HepG2 (cell line): Measurements from ENCODE around the gene LRRTM3. TPM values are rescaled to one million over a fixed set of nuclear protein-coding genes. Genes with fewer than 3 reads are reported as not detected.

Source experiments
- ATAC-seq: fragments of 200-7000 bp; cut with Tn5 transposase; 3 replicates; pipeline ENCODE4 v1.9.1; 2020; ENCODE audit warnings: mild to moderate bottlenecking, moderate library complexity
- BruUV-seq: library from RNA; stranded (reverse); fragments of 400-500 nt; replicated peaks from 2 replicates; lab custom pipeline; 2021; lab: Mats Ljungman, UMichigan
- CTCF ChIA-PET: fragments of 300-600 bp; formaldehyde crosslinking; extraction: SDS; loops from one replicate; lab custom pipeline; 2021; ENCODE audit warnings: low total read pairs, inconsistent platforms, low intra/inter-chr PET ratio; lab: Yijun Ruan, JAX
- POLR2A ChIA-PET: fragments of 350-600 bp; sonication (Branson Sonifier 250); formaldehyde crosslinking; loops from one replicate; lab custom pipeline; 2020; ENCODE audit warnings: antibody characterized with exemption, inconsistent platforms; lab: Yijun Ruan, JAX
- DNase-seq: peaks from one replicate; pipeline ENCODE4 v3.0.0-alpha.2; 2015; ENCODE audit warnings: low spot score
- FAIRE-seq: peaks from 3 replicates; lab custom pipeline; 2011; peaks lifted over from hg19 to GRCh38; lab: Jason Lieb, UNC
- H2AFZ ChIP-seq: one replicate; pipeline ENCODE4 v1.6.1; 2011; ENCODE audit warnings: low read length, inconsistent platforms
- H3K27ac ChIP-seq: fragments of 300-600 bp; 3 replicates; pipeline ENCODE4 v1.8.0; 2011; ENCODE audit warnings: mixed run types, mild to moderate bottlenecking, mixed read lengths, low read length, inconsistent platforms; ENCODE audit not compliant: insufficient read depth; ENCODE audit errors: extremely low read length
- H3K27me3 ChIP-seq, 2 experiments: fragments of 200-600 bp in 1 of 2; 2 replicates in 1 of 2; 3 replicates in 1 of 2; pipeline versions ENCODE4 v1.6.0 to v1.8.0; 2011; ENCODE audit warnings: low read length in 2 of 2, mild to moderate bottlenecking in 2 of 2, moderate library complexity in 2 of 2, inconsistent platforms in 1 of 2; ENCODE audit not compliant: insufficient read depth in 2 of 2, control insufficient read depth in 1 of 2
- H3K36me3 ChIP-seq, 2 experiments: fragments of 200-600 bp in 1 of 2; replicated peaks in 1 of 2; 2 replicates in 1 of 2; 3 replicates in 1 of 2; pipeline versions ENCODE4 v1.5.1 to v1.8.0; 2011; ENCODE audit warnings: low read length in 2 of 2, inconsistent platforms in 1 of 2; ENCODE audit not compliant: insufficient read depth in 2 of 2, control insufficient read depth in 1 of 2
- H3K4me1 ChIP-seq: 2 replicates; pipeline ENCODE4 v1.5.1; 2012; ENCODE audit warnings: low read length, inconsistent platforms; ENCODE audit not compliant: insufficient read depth
- H3K4me2 ChIP-seq: 2 replicates; pipeline ENCODE4 v1.6.0; 2011; ENCODE audit warnings: low read depth, low read length, inconsistent platforms
- H3K4me3 ChIP-seq, 3 experiments: fragments of 200-600 bp in 1 of 3; sonication (generic), shearing (Covaris generic) in 1 of 3; replicated peaks in 1 of 3; 2 replicates each; pipeline ENCODE4 v1.5.1; 2011 to 2016; ENCODE audit warnings: low read length in 3 of 3, inconsistent platforms in 2 of 3, low read depth in 2 of 3, mild to moderate bottlenecking in 2 of 3, control low read depth in 1 of 3, mixed read lengths in 1 of 3; ENCODE audit not compliant: insufficient read depth in 1 of 3
- H3K79me2 ChIP-seq: one replicate; pipeline ENCODE4 v1.6.1; 2011; ENCODE audit warnings: low read length, inconsistent platforms; ENCODE audit not compliant: insufficient read depth
- H3K9ac ChIP-seq: 2 replicates; pipeline ENCODE4 v1.6.0; 2011; ENCODE audit warnings: mild to moderate bottlenecking, low read depth, low read length, inconsistent platforms; ENCODE audit not compliant: insufficient read depth
- H3K9me3 ChIP-seq: 2 replicates; pipeline ENCODE4 v1.5.1; 2012; ENCODE audit warnings: mild to moderate bottlenecking, low read length
- H4K20me1 ChIP-seq: 2 replicates; pipeline ENCODE4 v1.6.0; 2011; ENCODE audit warnings: inconsistent platforms, mild to moderate bottlenecking, low read length, moderate library complexity; ENCODE audit not compliant: insufficient read depth
- CBX5 ChIP-seq: sonication (generic); formaldehyde crosslinking; IDR thresholded peaks from 2 replicates; pipeline ENCODE4 v1.4.0; 2020; ENCODE audit warnings: missing genetic modification reagents, borderline replicate concordance
- FOXP1 ChIP-seq, 2 experiments: fragments of 450-650 bp in 1 of 2; IDR thresholded peaks; 2 replicates each; pipeline ENCODE4 v1.6.1; 2017 to 2018; ENCODE audit warnings: antibody characterized with exemption in 1 of 2
- KAT8 ChIP-seq: IDR thresholded peaks from 2 replicates; pipeline ENCODE4 v1.6.1; 2016; ENCODE audit warnings: missing genetic modification reagents, missing compliant biosample characterization
- MTF2 ChIP-seq: sonication (generic); formaldehyde crosslinking; IDR thresholded peaks from 2 replicates; pipeline ENCODE4 v1.5.0; 2020; ENCODE audit warnings: missing genetic modification reagents, borderline replicate concordance
- NR1H2 ChIP-seq: sonication (generic); formaldehyde crosslinking; IDR thresholded peaks from 2 replicates; pipeline ENCODE4 v1.8.1; 2022; ENCODE audit warnings: low read depth, missing genetic modification reagents, borderline replicate concordance
- PAF1 ChIP-seq: IDR thresholded peaks from 2 replicates; pipeline ENCODE4 v1.6.1; 2016; ENCODE audit warnings: missing genetic modification reagents, missing compliant biosample characterization
- SMC3 ChIP-seq: IDR thresholded peaks from 2 replicates; pipeline ENCODE4 v1.6.1; 2011; ENCODE audit warnings: low read length, improper control_type of control experiment
- SOX13 ChIP-seq, 3 experiments: fragments of 450-650 bp in 1 of 3; sonication (generic) in 1 of 3; formaldehyde crosslinking in 1 of 3; IDR thresholded peaks in 2 of 3; conservative IDR thresholded peaks in 1 of 3; 2 replicates each; pipeline versions ENCODE4 v1.5.0 to v1.6.1; 2016 to 2020; ENCODE audit warnings: antibody characterized with exemption in 1 of 3, mild to moderate bottlenecking in 1 of 3, missing compliant biosample characterization in 1 of 3, missing genetic modification reagents in 1 of 3, moderate library complexity in 1 of 3
- ZBTB25 ChIP-seq: IDR thresholded peaks from 2 replicates; pipeline ENCODE4 v1.6.1; 2018; ENCODE audit warnings: missing genetic modification reagents
- ZBTB44 ChIP-seq: sonication (generic); formaldehyde crosslinking; IDR thresholded peaks from 2 replicates; pipeline ENCODE4 v1.4.0; 2020; ENCODE audit warnings: missing genetic modification reagents
- ZNF143 ChIP-seq: sonication (generic); formaldehyde crosslinking; IDR thresholded peaks from 2 replicates; pipeline ENCODE4 v1.4.0; 2020; ENCODE audit warnings: missing genetic modification reagents
- ZNF264 ChIP-seq: sonication (generic); formaldehyde crosslinking; IDR thresholded peaks from 2 replicates; pipeline ENCODE4 v1.4.0; 2020; ENCODE audit warnings: missing genetic modification reagents
- ZNF3 ChIP-seq: IDR thresholded peaks from 2 replicates; pipeline ENCODE4 v1.7.0; 2017; ENCODE audit warnings: inconsistent platforms
- ZNF383 ChIP-seq: sonication (generic); formaldehyde crosslinking; IDR thresholded peaks from 2 replicates; pipeline ENCODE4 v1.4.0; 2020; ENCODE audit warnings: missing genetic modification reagents, mild to moderate bottlenecking, borderline replicate concordance
- ZNF660 ChIP-seq: sonication (generic); formaldehyde crosslinking; IDR thresholded peaks from 2 replicates; pipeline ENCODE4 v1.5.1; 2020; ENCODE audit warnings: mild to moderate bottlenecking, low read depth, missing genetic modification reagents, borderline replicate concordance
- ZNF691 ChIP-seq: sonication (generic); formaldehyde crosslinking; IDR thresholded peaks from 2 replicates; pipeline ENCODE4 v1.4.0; 2020; ENCODE audit warnings: missing genetic modification reagents, low read depth, mild to moderate bottlenecking, borderline replicate concordance
- ZNF710 ChIP-seq: sonication (generic); formaldehyde crosslinking; IDR thresholded peaks from 2 replicates; pipeline ENCODE4 v1.5.0; 2020; ENCODE audit warnings: mild to moderate bottlenecking, missing genetic modification reagents, borderline replicate concordance
- WGBS: methylation state at CpG from one replicate; pipeline ENCODE4 v1.1.6; 2017; ENCODE audit warnings: low lambda C conversion rate; 5-methylcytosine and 5-hydroxymethylcytosine counted together
- in situ Hi-C: cut with HindIII; loops from 2 replicates; pipeline ENCODE4 v1.10.0; 2017; ENCODE audit warnings: low pct_unique_long_range_greater_than_20kb; ENCODE audit not compliant: extremely low pct_ligation_motif_present
- intact Hi-C: fragments of 100-400 bp; cut with micrococcal nuclease; formaldehyde crosslinking; loops from one replicate; pipeline ENCODE4 v1.10.0; 2022; ENCODE audit not compliant: unreplicated experiment
- polyA plus RNA-seq, 8 experiments: library from polyadenylated mRNA; depleted of rRNA in 3 of 8; stranded (reverse) in 7 of 8; unstranded in 1 of 8; fragments of >200 nt; fragmentation: Illumina TruSeq in 4 of 8; extraction: Trizol in 4 of 8; gene quantifications; 2 replicates each; pipeline versions ENCODE4 v1.2.1 to v1.2.3, GENCODE V29; 2011 to 2016; ENCODE audit warnings: low read depth in 4 of 8, missing spikeins in 1 of 8, mixed read lengths in 1 of 8; ENCODE audit not compliant: insufficient read depth in 1 of 8
- total RNA-seq, 5 experiments: library from RNA; depleted of rRNA; stranded (reverse); fragments of >200 nt; fragmentation: Illumina TruSeq; extraction: Trizol; gene quantifications; 2 replicates each; pipeline ENCODE4 v1.2.3, GENCODE V29; 2016; ENCODE audit warnings: low read depth in 1 of 5
- TF ChIP-seq, protein P1 (sequence below): IDR thresholded peaks from 2 replicates; pipeline ENCODE4 v1.6.1; 2016; ENCODE audit warnings: mild to moderate bottlenecking, missing biosample characterization, missing genetic modification reagents

Gene LRRTM3
- total and polyA plus RNA-seq, 2 of the 13 experiments (the other 11 are each of a cell fraction or from before 2014, with no cell fraction given): not detected

- Histone ChIP-seq H3K36me3 (no peaks in the 10 kb centered on the region), H2AFZ (no peak overlapping the region), H3K4me1 (peaks cover 10% of the 10 kb centered on the region), H3K9me3 (no peaks in the 10 kb centered on the region), H4K20me1 (no peaks in the 10 kb centered on the region), H3K27me3 (no peaks in the 10 kb centered on the region), H3K79me2 (no peaks in the 10 kb centered on the region)
- 4% methylated on average over 1 of the region's 1 CpG for WGBS
- no TSS peak for BruUV-seq
- ATAC-seq (no peak), FAIRE-seq (no peak), DNase-seq (no peak)
- intact Hi-C loops: no loop called here
- CTCF ChIA-PET: no interaction called here
- in situ Hi-C loops: no loop called here
- TF ChIP-seq PAF1 (no peak), ZBTB44 (no peak), ZNF264 (CRISPR knock-in tag) (no peak), ZNF383 (CRISPR knock-in tag) (no peak), SMC3 (no peak), ZNF143 (CRISPR knock-in tag) (no peak), SOX13 (IDR thresholded peaks at IDR 0.05) (no peak), SOX13 (CRISPR knock-in tag; conservative IDR thresholded peaks at IDR 0.05 in 1 of 2, IDR thresholded peaks at IDR 0.05 in 1 of 2) (no peak), FOXP1 (IDR thresholded peaks at IDR 0.05) (no peak), FOXP1 (CRISPR knock-in tag; IDR thresholded peaks at IDR 0.05) (no peak), ZBTB25 (CRISPR knock-in tag) (no peak), ZNF691 (CRISPR knock-in tag) (no peak), ZNF3 (CRISPR knock-in tag) (no peak), ZNF710 (CRISPR knock-in tag) (no peak), KAT8 (no peak), NR1H2 (no peak), MTF2 (no peak), CBX5 (CRISPR knock-in tag) (no peak), ZNF660 (CRISPR knock-in tag) (no peak)
- TF ChIP-seq, protein P1, sequence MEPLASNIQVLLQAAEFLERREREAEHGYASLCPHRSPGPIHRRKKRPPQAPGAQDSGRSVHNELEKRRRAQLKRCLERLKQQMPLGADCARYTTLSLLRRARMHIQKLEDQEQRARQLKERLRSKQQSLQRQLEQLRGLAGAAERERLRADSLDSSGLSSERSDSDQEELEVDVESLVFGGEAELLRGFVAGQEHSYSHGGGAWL (CRISPR knock-in tag): no peak
- TF ChIP-seq, all 625 proteins: peak for 0
- no peak overlapping the region for H3K27ac ChIP-seq
- H3K9ac ChIP-seq: no peak overlapping the region
- H3K4me2 ChIP-seq: no peak overlapping the region
- no peak overlapping the region for H3K4me3 ChIP-seq
- POLR2A ChIA-PET: no interaction called here
Measured at GRCh38 chr10:67115972-67116371, 190.1 kb downstream of the LRRTM3 start.
